ENCODE results near the gene NSMCE1. TPM values are rescaled to one million over a fixed set of nuclear protein-coding genes. Genes with fewer than 3 reads are reported as not detected.
"Not testable (repeated sequence)": the region's sequence is repeated elsewhere in the genome, so short reads cannot be mapped to it uniquely, and the experiment has no call there.

Gene NSMCE1
- total and polyA plus RNA-seq, 10 donors, result 18.4 to 79.0 (median 36.7) TPM

GRCh38 chr16:27275394-27275793, 6.8 kb upstream of the NSMCE1 start:
- H3K4me1 ChIP-seq, result peaks cover 7 to 49% (median 11%) of the 10 kb centered on the region in 6 donors
- intact Hi-C loops (cut with DNase I; ENCODE audit: low total_unique reads), result no loop called here
- H3K36me3 ChIP-seq, result no peaks in the 10 kb centered on the region
- DNase-seq, result no peak
- TF ChIP-seq POLR2A (IDR thresholded peaks at IDR 0.05) (no peak), CTCF (IDR thresholded peaks at IDR 0.05 in 8 of 11, conservative IDR thresholded peaks at IDR 0.05 in 3 of 11) (no peak), POLR2AphosphoS5 (IDR thresholded peaks at IDR 0.05) (no peak)
- H3K27ac ChIP-seq, result peak overlapping the region in 4 of 8 donors; percentile 23 to 79 (median 64)
- H3K27me3 ChIP-seq (replicated peaks in 1 of 7), result no peaks in the 10 kb centered on the region
- H3K4me3 ChIP-seq, result no peak overlapping the region
- H3K9me3 ChIP-seq, result no peaks in the 10 kb centered on the region
- WGBS, 5 donors, result 58 to 73% (median 64%) methylated on average over 1 of the region's 1 CpG

GRCh38 chr16:27274424-27274874, 5.9 kb upstream of the NSMCE1 start:
- H3K4me1 ChIP-seq, result peaks cover 7 to 58% (median 14%) of the 10 kb centered on the region in 6 donors
- H3K36me3 ChIP-seq; H3K4me3 ChIP-seq; H3K9me3 ChIP-seq; DNase-seq; intact Hi-C loops (cut with DNase I; ENCODE audit: low total_unique reads); H3K27me3 ChIP-seq (replicated peaks in 1 of 7): not testable (repeated sequence)
- 46 to 78% (median 75%) methylated on average over 7 of the region's 7 CpGs for WGBS, 5 donors
- peak overlapping the region in 5 of 8 donors; percentile 55 to 79 (median 64) for H3K27ac ChIP-seq

- Histone ChIP-seq H3K9me3 (no peaks in the 10 kb centered on the region), H3K27ac (peak overlapping the region in 5 of 8 donors; percentile 6 to 79 (median 64)), H3K4me3 (no peak overlapping the region), H3K4me1 (peaks cover 7 to 64% (median 20%) of the 10 kb centered on the region in 6 donors), H3K36me3 (no peaks in the 10 kb centered on the region), H3K27me3 (replicated peaks in 1 of 7) (no peaks in the 10 kb centered on the region)
- WGBS, 5 donors, result 54 to 73% (median 70%) methylated on average over 8 of the region's 8 CpGs
- TF ChIP-seq CTCF (IDR thresholded peaks at IDR 0.05 in 8 of 11, conservative IDR thresholded peaks at IDR 0.05 in 3 of 11), result no peak
- no peak for TF ChIP-seq POLR2AphosphoS5 (IDR thresholded peaks at IDR 0.05)
- TF ChIP-seq POLR2A (IDR thresholded peaks at IDR 0.05), result no peak
- intact Hi-C loops (cut with DNase I; ENCODE audit: low total_unique reads), result no loop called here
- no peak for DNase-seq
Measured at GRCh38 chr16:27273670-27274423, 5.3 kb upstream of the NSMCE1 start.

- no peaks in the 10 kb centered on the region for H3K36me3 ChIP-seq
- H3K9me3 ChIP-seq, result no peaks in the 10 kb centered on the region
- peak overlapping the region in 4 of 8 donors; percentile 56 to 79 (median 68) for H3K27ac ChIP-seq
- H3K4me1 ChIP-seq, result peaks cover 7 to 64% (median 21%) of the 10 kb centered on the region in 6 donors
- DNase-seq, result no peak
- H3K4me3 ChIP-seq, result no peak overlapping the region
- 85 to 97% (median 94%) methylated on average over 4 of the region's 4 CpGs for WGBS, 5 donors
- H3K27me3 ChIP-seq (replicated peaks in 1 of 7), result no peaks in the 10 kb centered on the region
- TF ChIP-seq POLR2AphosphoS5 (IDR thresholded peaks at IDR 0.05), result no peak
- TF ChIP-seq POLR2A (IDR thresholded peaks at IDR 0.05), result no peak
- no peak for TF ChIP-seq CTCF (IDR thresholded peaks at IDR 0.05 in 8 of 11, conservative IDR thresholded peaks at IDR 0.05 in 3 of 11)
- intact Hi-C loops (cut with DNase I; ENCODE audit: low total_unique reads), result no loop called here
Measured at GRCh38 chr16:27273330-27273669, 4.7 kb upstream of the NSMCE1 start.

- intact Hi-C loops (cut with DNase I; ENCODE audit: low total_unique reads); H3K36me3 ChIP-seq; H3K27me3 ChIP-seq (replicated peaks in 1 of 7); H3K9me3 ChIP-seq; DNase-seq; H3K4me3 ChIP-seq: not testable (repeated sequence)
- peak overlapping the region in 2 of 8 donors; percentile 16 to 38 for H3K27ac ChIP-seq
- WGBS, 5 donors, result 91 to 98% (median 97%) methylated on average over 7 of the region's 7 CpGs
- peaks cover 7 to 70% (median 27%) of the 10 kb centered on the region in 6 donors for H3K4me1 ChIP-seq
Measured at GRCh38 chr16:27272697-27273096, 4.1 kb upstream of the NSMCE1 start.

Data from spleen (tissue), 11 donors.